Activated CD8-positive, alpha-beta T cell treated with anti-CD3 and anti-CD28 coated beads, Interleukin-2, amount 10 ng/mL, durations not matched to agents 7 days and 5 days (primary cell): ENCODE data around the gene CD300H. TPM values are rescaled to one million over a fixed set of nuclear protein-coding genes. Genes with fewer than 3 reads are reported as not detected.
"Not testable (repeated sequence)": the region's sequence is repeated elsewhere in the genome, so short reads cannot be mapped to it uniquely, and the experiment has no call there.

Experiments used
- ATAC-seq: fragments of 150-1000 bp; cut with Tn5 transposase; one replicate; pipeline ENCODE4 v1.10.0; 2021; ENCODE audit warnings: moderate library complexity
- CTCF ChIA-PET: fragments of 350-600 bp; sonication (Branson Sonifier 250); formaldehyde crosslinking; loops from one replicate; lab custom pipeline; 2021; ENCODE audit warnings: antibody characterized with exemption; lab: Charles Lee
- POLR2A ChIA-PET: fragments of 350-600 bp; sonication (Branson Sonifier 250); formaldehyde crosslinking; loops from one replicate; lab custom pipeline; 2021; ENCODE audit warnings: antibody characterized with exemption; lab: Charles Lee
- DNase-seq: peaks from one replicate; pipeline ENCODE4 v3.0.0-alpha.2; 2020
- H3K27ac Mint-ChIP-seq: one replicate; pipeline ENCODE4 v1.8.0; 2021; ENCODE audit warnings: mild to moderate bottlenecking, mixed read lengths
- H3K27me3 Mint-ChIP-seq: one replicate; pipeline ENCODE4 v1.8.0; 2021; ENCODE audit warnings: low read depth, mixed read lengths
- H3K36me3 Mint-ChIP-seq: one replicate; pipeline ENCODE4 v1.8.0; 2021; ENCODE audit warnings: low read depth, mixed read lengths
- H3K4me1 Mint-ChIP-seq: one replicate; pipeline ENCODE4 v1.8.0; 2021; ENCODE audit warnings: low read depth, mixed read lengths
- H3K4me3 Mint-ChIP-seq: one replicate; pipeline ENCODE4 v1.8.0; 2021; ENCODE audit warnings: mild to moderate bottlenecking, mixed read lengths
- H3K9me3 Mint-ChIP-seq: one replicate; pipeline ENCODE4 v1.8.0; 2022; ENCODE audit warnings: mixed read lengths; ENCODE audit not compliant: insufficient read depth
- total RNA-seq, 2 experiments: library from RNA; stranded (reverse); gene quantifications; one replicate each; pipeline ENCODE4 v1.2.3, GENCODE V29; 2021

CD300H gene
- total RNA-seq, 2 experiments from 2014 or later, result not detected

- no peaks in the 10 kb centered on the region for H3K9me3 Mint-ChIP-seq
These were observed 15.3 kb upstream of the CD300H start for GRCh38 chr17:74582633-74583032.

GRCh38 chr17:74579900-74580299 lies 12.6 kb upstream of the CD300H start:
- H3K4me1 Mint-ChIP-seq, result peaks cover 19% of the 10 kb centered on the region
- DNase-seq (no peak), ATAC-seq (no peak)
- no peaks in the 10 kb centered on the region for H3K36me3 Mint-ChIP-seq
- POLR2A ChIA-PET, result no interaction called here
- CTCF ChIA-PET, result interaction anchor here (1.0 kb wide), 1 partner anchor 12 kb away, joined by 3 read pairs; the partner anchor contains the start of gene CD300H
- H3K27me3 Mint-ChIP-seq, result peaks cover 13% of the 10 kb centered on the region
- H3K27ac Mint-ChIP-seq, result peak overlapping the region; percentile 70
- no peaks in the 10 kb centered on the region for H3K9me3 Mint-ChIP-seq
- no peak overlapping the region for H3K4me3 Mint-ChIP-seq

More at GRCh38 chr17:74582633-74583032, 15.3 kb upstream of the CD300H start:
- Mint-ChIP-seq H3K27me3 (peaks cover 7% of the 10 kb centered on the region), H3K4me1 (peaks cover 19% of the 10 kb centered on the region), H3K36me3 (no peaks in the 10 kb centered on the region), H3K27ac (no peak overlapping the region), H3K4me3 (no peak overlapping the region)
- ChIA-PET CTCF (no interaction called here), POLR2A (no interaction called here)
- DNase-seq (no peak), ATAC-seq (no peak)

GRCh38 chr17:74578979-74579378 lies 11.7 kb upstream of the CD300H start:
- H3K27me3 Mint-ChIP-seq, result peaks cover 19% of the 10 kb centered on the region
- CTCF ChIA-PET, result interaction anchor here (1.0 to 1.5 kb wide), 2 partner anchors 11 to 13 kb away, joined by 3 to 7 read pairs; partner anchors contain the start of gene CD300H
- DNase-seq (no peak), ATAC-seq (no peak)
- no peak overlapping the region for H3K27ac Mint-ChIP-seq
- no peaks in the 10 kb centered on the region for H3K9me3 Mint-ChIP-seq
- no peaks in the 10 kb centered on the region for H3K36me3 Mint-ChIP-seq
- POLR2A ChIA-PET, result no interaction called here
- peaks cover 19% of the 10 kb centered on the region for H3K4me1 Mint-ChIP-seq
- no peak overlapping the region for H3K4me3 Mint-ChIP-seq

- ATAC-seq (no peak), DNase-seq (no peak)
These were observed 7.3 kb upstream of the CD300H start for GRCh38 chr17:74574489-74575142.

GRCh38 chr17:74573635-74574034 lies 6.3 kb upstream of the CD300H start:
- CTCF ChIA-PET, result interaction anchor here (1.0 kb wide), 1 partner anchor 8 kb away, joined by 4 read pairs; no protein-coding TSS in a partner anchor
- POLR2A ChIA-PET, H3K9me3 Mint-ChIP-seq, H3K4me3 Mint-ChIP-seq, H3K36me3 Mint-ChIP-seq, H3K27ac Mint-ChIP-seq, DNase-seq, ATAC-seq: not testable (repeated sequence)
- peaks cover 44% of the 10 kb centered on the region for H3K27me3 Mint-ChIP-seq
- peaks cover 11% of the 10 kb centered on the region for H3K4me1 Mint-ChIP-seq

More at GRCh38 chr17:74574489-74575142, 7.3 kb upstream of the CD300H start:
- no peaks in the 10 kb centered on the region for H3K9me3 Mint-ChIP-seq
- no peaks in the 10 kb centered on the region for H3K36me3 Mint-ChIP-seq
- CTCF ChIA-PET, result interaction anchor here (1.0 kb wide), 1 partner anchor 9 kb away, joined by 4 read pairs; no protein-coding TSS in a partner anchor
- peaks cover 6% of the 10 kb centered on the region for H3K4me1 Mint-ChIP-seq
- peaks cover 35% of the 10 kb centered on the region for H3K27me3 Mint-ChIP-seq
- no peak overlapping the region for H3K4me3 Mint-ChIP-seq
- POLR2A ChIA-PET, result no interaction called here
- no peak overlapping the region for H3K27ac Mint-ChIP-seq

GRCh38 chr17:74573169-74573568 lies 5.9 kb upstream of the CD300H start:
- H3K36me3 Mint-ChIP-seq, result no peaks in the 10 kb centered on the region
- no peaks in the 10 kb centered on the region for H3K9me3 Mint-ChIP-seq
- ChIA-PET CTCF (no interaction called here), POLR2A (no interaction called here)
- peaks cover 48% of the 10 kb centered on the region for H3K27me3 Mint-ChIP-seq
- peaks cover 15% of the 10 kb centered on the region for H3K4me1 Mint-ChIP-seq
- no peak for ATAC-seq
- no peak for DNase-seq
- H3K4me3 Mint-ChIP-seq, result no peak overlapping the region
- no peak overlapping the region for H3K27ac Mint-ChIP-seq

GRCh38 chr17:74571621-74572270 lies 4.4 kb upstream of the CD300H start:
- CTCF ChIA-PET, result no interaction called here
- POLR2A ChIA-PET, result no interaction called here

GRCh38 chr17:74569020-74570003 lies 2.0 kb upstream of the CD300H start:
- ChIA-PET CTCF (interaction anchor here (0.9 kb wide), 1 partner anchor 201 kb away, joined by 3 read pairs; no protein-coding TSS in a partner anchor), POLR2A (no interaction called here)
- DNase-seq (peak; percentile 28), ATAC-seq (peak; percentile 27)
- Mint-ChIP-seq H3K9me3 (no peaks in the 10 kb centered on the region), H3K4me1 (peaks cover 15% of the 10 kb centered on the region), H3K27ac (no peak overlapping the region), H3K4me3 (no peak overlapping the region), H3K27me3 (peaks cover 45% of the 10 kb centered on the region), H3K36me3 (no peaks in the 10 kb centered on the region)

More at GRCh38 chr17:74571621-74572270, 4.4 kb upstream of the CD300H start:
- ATAC-seq (no peak), DNase-seq (no peak)
- Mint-ChIP-seq H3K9me3 (no peaks in the 10 kb centered on the region), H3K27ac (no peak overlapping the region), H3K4me1 (peaks cover 15% of the 10 kb centered on the region), H3K36me3 (no peaks in the 10 kb centered on the region), H3K4me3 (no peak overlapping the region), H3K27me3 (peaks cover 55% of the 10 kb centered on the region)

- Mint-ChIP-seq H3K9me3 (no peaks in the 10 kb centered on the region), H3K36me3 (no peaks in the 10 kb centered on the region), H3K4me1 (peaks cover 15% of the 10 kb centered on the region), H3K27ac (no peak overlapping the region), H3K27me3 (peaks cover 42% of the 10 kb centered on the region), H3K4me3 (no peak overlapping the region)
- DNase-seq (no peak), ATAC-seq (no peak)
- ChIA-PET POLR2A (no interaction called here), CTCF (interaction anchor here (0.8 to 2.7 kb wide), 4 partner anchors 11 to 200 kb away, joined by 3 to 16 read pairs (median 4); partner anchors contain the start of gene RAB37)
These were observed 981 bp upstream of the CD300H start for GRCh38 chr17:74568106-74568873.

GRCh38 chr17:74566132-74566753 lies 1.1 kb downstream of the CD300H start:
- Mint-ChIP-seq H3K27me3 (peaks cover 36% of the 10 kb centered on the region), H3K4me3 (no peak overlapping the region), H3K9me3 (no peaks in the 10 kb centered on the region), H3K36me3 (no peaks in the 10 kb centered on the region), H3K4me1 (peaks cover 15% of the 10 kb centered on the region), H3K27ac (no peak overlapping the region)
- DNase-seq (peak; percentile 53), ATAC-seq (peak; percentile 66)
- CTCF ChIA-PET, result interaction anchor here (0.6 to 2.7 kb wide), 20 partner anchors 8 to 299 kb away, joined by 3 to 16 read pairs (median 4); partner anchors contain the start of genes CD300C, CD300LD and RAB37
- POLR2A ChIA-PET, result no interaction called here
